ENCODE measurements around the gene HS3ST6. TPM values are rescaled to one million over a fixed set of nuclear protein-coding genes. Genes with fewer than 3 reads are reported as not detected.
A peak's percentile ranks its signal among the peaks of the same experiment; 100 is the strongest.
"Not testable (repeated sequence)": the region's sequence is repeated elsewhere in the genome, so short reads cannot be mapped to it uniquely, and the experiment has no call there.

HS3ST6 gene
- total RNA-seq, 2 donors from 2014 or later, result 0.31 to 11.8 TPM

DNA sequence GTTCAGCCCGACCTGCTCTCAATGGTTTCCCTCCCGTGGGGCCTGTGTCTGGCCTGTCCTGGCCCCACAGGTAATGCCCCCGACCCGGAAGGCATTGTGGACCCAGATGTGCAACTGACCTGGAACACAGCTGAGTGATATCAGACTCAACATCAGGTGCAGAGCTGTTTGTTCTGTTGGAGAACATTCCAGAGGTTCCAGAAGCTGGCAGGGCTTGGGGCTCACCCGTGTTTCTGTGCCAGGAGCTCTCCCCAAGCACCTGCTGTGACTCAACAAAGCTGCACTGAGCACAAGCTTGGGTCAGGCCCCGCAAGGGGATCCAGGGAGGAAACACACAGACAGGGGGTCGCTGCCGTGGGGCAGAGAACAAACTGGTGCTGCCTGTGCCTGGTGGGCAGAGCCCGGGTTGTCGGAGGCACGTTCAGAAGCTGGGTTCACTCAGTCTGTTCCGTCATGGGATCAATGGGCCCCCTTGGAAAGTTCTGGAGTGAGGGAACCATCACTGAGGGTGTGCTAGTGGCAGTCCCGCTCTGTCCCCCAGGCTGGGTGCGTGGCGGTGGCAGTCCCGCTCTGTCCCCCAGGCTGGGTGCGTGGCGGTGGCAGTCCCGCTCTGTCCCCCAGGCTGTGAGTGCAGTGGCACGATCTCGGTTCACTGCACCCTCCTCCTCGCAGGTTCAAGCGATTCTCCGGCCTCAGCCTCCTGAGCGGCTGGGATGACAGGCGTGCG is 22.1 kb downstream of the HS3ST6 start:
- DNase-seq, result no peak
- no peak for ATAC-seq

DNA sequence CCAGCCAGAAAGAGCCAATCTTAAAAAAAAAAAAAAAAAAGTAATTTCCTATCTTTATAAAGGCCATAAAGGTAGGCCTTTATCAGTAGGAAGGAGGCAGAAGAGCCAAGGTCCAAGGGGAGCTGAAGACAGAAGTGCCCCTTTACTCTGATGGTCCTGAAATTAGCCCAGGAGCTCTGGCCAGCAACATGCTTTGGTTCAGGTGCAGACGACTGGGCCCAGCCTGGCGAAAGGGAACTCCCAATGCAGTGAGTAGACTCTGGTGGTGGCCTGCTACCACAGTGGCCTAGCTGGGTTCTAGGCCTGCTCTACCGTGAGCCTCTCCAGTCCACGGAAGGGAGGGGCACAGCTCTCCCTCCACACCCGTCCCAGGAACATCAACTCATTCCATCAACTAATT is 23.1 kb downstream of the HS3ST6 start:
- ATAC-seq, result peak; percentile 74
- no peak for DNase-seq
- intact Hi-C loops (cut with DNase I, micrococcal nuclease), result no loop called here

More for the DNA sequence above, 22.1 kb downstream of the HS3ST6 start:
- intact Hi-C loops (cut with DNase I, micrococcal nuclease), result no loop called here

DNA sequence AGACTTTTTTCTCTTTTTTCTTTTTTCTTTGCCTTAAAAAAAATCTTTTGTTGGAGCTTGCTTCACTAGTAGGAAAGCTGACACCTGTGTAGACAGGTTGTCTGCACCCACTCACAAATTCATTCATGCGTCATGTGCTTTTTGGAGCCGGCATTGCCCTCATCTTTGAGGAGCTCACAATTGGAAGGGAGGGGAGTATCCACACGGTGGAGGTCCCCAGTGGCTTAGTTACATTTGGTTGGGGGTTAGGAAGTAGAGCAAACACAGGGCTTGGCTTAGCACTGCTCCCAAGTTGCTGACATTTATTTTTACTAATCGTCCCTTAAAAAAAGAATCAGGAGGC is 27.5 kb downstream of the HS3ST6 start:
- no peak for ATAC-seq
- no peak for DNase-seq
- intact Hi-C loops (cut with DNase I, micrococcal nuclease), result no loop called here

DNA sequence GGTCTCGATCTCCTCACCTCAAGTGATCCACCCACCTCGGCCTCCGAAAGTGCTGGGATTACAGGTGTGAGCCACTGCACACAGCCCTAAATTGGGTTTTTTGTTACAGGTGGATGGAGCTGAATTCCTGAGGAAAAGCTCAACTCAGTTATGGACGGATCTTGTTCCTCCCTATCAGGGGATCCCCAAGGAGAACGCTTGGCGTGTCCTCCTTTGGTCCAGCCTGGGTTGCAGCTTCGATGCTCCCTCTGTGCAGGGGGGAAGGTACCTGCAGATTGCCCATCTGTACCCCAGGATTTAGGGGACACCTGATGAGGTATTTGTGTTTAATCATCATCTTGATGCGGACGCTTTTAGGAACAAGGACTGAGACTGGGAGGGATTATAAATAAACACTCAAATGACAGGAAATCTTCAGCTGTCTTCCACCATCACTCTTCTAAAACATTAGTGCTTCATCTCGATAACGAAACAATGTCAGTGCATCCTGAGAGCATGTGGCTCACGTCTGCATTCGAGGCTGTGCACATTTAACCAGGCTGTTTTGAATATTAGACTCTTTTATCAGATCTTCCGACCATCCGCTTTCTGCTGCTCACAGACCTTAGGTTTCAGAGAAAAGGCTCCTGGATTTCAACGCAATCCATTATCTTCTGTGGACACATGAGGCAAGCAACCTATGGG is 28.0 kb downstream of the HS3ST6 start:
- ATAC-seq (no peak), DNase-seq (peak in 1 of 2 donors; percentile 10)
- intact Hi-C loops (cut with DNase I, micrococcal nuclease), result no loop called here

DNA sequence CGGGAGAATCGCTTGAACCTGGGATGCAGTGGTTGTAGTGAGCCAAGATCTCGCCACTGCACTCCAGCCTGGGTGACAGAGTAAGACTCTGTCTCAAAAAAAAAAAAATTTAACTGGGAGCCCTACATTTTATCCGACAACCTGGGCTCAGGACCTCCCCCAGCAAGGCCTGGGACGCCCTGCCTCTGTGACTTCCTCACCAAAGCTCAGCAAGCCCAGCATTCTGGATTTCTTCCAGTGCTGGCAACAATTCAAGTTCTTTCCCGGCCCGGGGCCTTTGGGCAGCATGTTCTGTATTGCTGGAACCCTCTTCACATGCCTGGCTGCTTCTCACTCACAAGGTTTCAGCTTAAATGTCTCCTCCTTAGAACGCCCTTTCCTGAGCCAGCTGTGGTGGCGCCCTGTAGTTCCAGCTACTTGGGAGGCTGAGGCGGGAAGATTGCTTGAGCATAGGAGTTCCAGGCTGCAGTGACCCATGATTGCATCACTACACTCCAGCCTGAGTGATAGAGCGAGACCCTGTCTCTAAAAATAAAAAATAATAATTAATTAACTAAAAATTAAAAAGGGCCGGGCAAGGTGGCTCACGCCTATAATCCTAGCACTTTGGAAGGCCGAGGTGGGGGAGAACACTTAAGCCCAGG is 30.4 kb downstream of the HS3ST6 start:
- DNase-seq (peak in 1 of 2 donors; percentile 8), ATAC-seq (no peak)
- intact Hi-C loops (cut with DNase I, micrococcal nuclease), result no loop called here

DNA sequence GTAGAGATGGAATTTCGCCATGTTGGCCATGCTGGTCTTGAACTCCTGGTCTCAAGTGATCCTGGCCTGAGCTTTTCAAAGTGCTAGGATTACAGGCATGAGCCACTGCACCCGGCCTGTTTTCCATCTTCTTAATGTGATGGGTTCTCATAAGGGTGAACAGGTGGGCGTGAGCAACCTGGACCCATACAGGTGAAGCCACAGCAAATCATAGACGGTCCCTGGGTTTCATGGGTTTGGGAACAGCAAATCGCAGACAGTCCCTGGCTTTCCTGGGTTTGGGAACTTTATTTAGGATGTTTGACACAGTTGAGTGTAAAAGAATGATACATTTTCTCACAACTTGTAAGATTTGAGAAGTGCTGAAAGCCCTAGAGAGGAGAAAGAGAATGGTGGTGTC is 33.3 kb downstream of the HS3ST6 start:
- intact Hi-C loops (cut with DNase I, micrococcal nuclease), result no loop called here
- ATAC-seq (no peak), DNase-seq (peak in 1 of 2 donors; percentile 10)

DNA sequence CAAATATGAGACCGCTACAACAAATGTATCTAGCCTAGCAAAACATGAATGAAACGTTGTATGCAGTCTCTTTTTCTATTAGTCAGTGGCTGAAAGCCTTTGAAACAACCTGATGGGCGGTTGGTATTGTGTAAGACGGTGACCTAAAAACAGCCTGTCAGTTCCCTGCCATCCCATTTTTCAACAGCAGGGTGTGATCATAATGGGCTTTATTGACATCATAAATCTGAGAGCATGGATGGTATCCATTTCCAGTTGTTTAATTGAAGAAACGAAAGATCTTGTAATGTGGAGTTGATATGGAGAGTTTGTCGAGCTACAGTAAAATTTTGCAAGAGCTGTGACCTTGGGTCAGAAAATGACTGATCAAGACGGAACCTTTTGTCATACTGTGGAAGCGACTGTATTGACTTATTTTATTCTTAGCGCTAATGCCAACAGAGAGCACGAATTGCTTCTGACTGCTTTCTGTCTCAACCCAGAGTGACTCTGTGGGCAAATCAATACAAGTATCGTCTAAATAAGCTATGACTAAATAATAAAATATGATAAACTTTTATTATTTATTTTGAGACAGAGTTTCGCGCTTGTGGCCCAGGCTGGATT is 34.0 kb downstream of the HS3ST6 start:
- peak; percentile 96 for ATAC-seq
- peak; percentile 41 to 48 for DNase-seq
- intact Hi-C loops (cut with DNase I, micrococcal nuclease), result no loop called here

DNA sequence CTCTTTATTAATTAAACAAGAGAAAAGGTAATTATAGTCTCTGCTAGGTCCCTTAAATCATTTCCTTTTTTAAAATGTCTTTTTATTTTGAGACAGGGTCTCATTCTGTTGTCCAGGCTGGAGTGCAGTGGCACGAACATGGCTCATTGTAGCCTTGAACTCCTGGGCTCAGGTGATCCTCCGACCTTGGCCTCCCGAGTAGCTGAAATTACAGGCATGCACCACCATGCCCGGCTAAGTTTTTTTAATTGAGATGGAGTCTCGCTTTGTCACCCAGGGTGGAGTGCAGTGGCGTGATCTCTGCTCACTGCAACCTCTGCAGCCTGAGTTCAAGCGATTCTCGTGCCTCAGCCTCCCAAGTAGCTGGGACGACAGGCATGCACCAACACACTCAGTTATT is 37.0 kb downstream of the HS3ST6 start:
- intact Hi-C loops (cut with DNase I, micrococcal nuclease); DNase-seq; ATAC-seq: not testable (repeated sequence)

DNA sequence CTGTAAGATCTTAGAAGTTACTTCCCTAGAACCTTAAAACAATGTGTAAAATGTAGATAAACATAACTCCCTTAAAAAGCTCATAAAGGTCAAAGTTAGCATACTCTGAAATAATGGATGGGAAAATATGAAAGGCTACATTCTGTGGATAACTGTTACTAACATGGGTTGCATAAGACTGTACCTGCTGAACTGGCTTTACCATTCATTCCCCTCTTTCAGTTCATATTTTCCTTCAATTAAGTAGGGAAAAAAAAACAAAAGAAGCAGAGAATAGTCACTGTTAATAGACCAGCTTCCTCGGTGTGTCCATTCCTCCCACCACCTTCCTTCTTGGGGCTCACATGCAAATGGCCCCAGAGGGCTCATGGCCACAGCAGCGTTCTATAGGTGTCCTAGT is 38.7 kb downstream of the HS3ST6 start:
- DNase-seq, result no peak
- no peak for ATAC-seq
- intact Hi-C loops (cut with DNase I, micrococcal nuclease), result no loop called here

DNA sequence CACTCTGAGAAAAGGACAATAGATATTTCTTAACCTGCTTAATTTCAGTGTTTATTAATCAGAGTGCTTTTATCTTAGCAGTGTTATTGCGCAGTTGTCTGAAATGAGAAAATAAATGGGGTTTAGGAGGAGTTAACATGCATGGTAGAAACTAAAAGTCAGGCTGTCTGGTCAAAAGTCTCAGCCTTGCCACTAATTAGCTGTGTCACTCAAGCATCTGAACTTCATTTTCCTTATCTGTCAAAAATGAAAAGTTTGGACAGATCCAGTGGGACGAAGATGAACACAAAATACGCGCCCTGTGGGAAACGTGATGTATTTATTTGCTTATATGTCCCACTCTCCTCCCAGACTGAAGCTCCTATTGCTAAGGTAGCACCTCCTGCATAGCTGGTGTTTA is 40.0 kb downstream of the HS3ST6 start:
- no peak for DNase-seq
- intact Hi-C loops (cut with DNase I, micrococcal nuclease), result no loop called here
- no peak for ATAC-seq

DNA sequence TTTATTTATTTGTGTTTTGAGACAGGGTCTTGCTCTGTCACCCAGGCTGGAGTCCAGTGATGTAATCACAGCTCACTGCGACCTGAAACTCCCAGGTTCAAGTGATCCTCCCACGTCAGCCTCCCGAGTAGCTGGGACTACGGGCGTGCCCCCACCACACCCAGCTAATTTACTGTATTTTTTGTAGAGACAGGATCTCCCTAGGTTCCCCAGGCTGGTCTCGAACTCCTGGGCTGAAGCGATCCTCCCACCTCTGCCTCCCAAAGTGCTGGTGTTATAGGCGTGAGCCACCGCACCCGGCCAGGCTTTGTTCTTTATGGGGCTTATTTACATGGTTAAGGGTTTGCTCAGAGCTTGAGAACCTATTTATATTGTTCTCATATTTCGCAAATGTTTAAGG is 40.4 kb downstream of the HS3ST6 start:
- intact Hi-C loops (cut with DNase I, micrococcal nuclease), result no loop called here
- peak in 1 of 2 donors; percentile 28 for DNase-seq
- ATAC-seq, result peak; percentile 54

DNA sequence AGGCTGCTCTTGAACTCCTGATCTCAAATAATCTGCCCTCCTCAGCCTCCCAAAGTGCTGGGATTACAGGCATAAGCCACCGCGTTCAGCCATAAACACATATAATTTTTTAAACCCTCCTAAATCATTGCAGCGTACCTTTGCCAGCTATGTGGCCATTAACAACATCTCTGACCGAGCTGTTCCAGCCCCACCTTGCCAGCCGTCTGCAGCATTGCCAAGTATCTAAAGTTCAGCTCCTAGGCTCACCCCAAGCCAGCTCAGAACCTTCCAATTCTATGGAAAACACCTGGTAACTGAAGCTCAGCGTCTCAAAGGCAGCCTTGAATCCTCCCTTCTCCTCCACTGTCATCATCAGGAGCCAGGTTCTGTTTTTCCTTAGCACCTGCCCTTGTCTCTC is 41.1 kb downstream of the HS3ST6 start:
- peak; percentile 47 to 51 for DNase-seq
- intact Hi-C loops (cut with DNase I, micrococcal nuclease), result no loop called here

DNA sequence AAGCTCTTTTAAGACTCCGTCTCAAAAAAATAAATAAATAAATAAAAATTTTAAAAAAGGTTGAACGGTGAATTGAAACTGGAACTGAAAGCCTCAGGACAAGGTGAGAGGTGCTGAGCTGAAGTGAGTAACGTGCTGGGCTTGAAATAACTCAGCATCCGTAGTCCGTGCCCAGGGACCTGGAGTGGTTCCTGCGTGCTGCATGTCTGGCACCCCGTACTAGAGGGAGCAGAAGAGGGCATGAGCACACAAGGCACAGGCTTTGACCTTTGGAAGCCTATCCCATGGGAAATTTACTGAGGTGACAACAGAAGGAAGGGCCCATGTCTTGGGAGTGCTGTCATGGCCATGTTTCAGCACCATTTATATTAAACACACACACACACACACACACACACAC is 41.7 kb downstream of the HS3ST6 start:
- intact Hi-C loops (cut with DNase I, micrococcal nuclease), result no loop called here
- ATAC-seq (peak; percentile 57), DNase-seq (no peak)

More for the DNA sequence above, 41.1 kb downstream of the HS3ST6 start:
- peak; percentile 86 for ATAC-seq

DNA sequence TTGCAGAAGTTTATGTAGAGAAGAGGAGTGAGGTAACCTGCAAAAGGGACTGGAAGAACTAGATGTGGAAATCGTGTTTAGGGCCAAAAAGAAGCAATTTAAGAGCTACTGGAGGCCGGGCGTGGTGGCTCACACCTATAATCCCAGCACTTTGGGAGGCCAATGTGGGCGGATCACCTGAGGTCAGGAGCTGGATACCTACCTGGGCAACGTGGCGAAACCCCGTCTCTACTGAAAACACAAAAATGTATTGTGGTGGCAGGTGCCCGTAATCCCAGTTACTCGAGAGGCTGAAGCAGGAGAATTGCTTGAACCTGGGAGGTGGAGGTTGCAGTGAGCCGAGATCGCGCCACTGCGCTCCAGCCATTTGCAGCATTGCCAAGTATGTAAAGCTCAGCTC is 42.1 kb downstream of the HS3ST6 start:
- intact Hi-C loops (cut with DNase I, micrococcal nuclease); DNase-seq: not testable (repeated sequence)

DNA sequence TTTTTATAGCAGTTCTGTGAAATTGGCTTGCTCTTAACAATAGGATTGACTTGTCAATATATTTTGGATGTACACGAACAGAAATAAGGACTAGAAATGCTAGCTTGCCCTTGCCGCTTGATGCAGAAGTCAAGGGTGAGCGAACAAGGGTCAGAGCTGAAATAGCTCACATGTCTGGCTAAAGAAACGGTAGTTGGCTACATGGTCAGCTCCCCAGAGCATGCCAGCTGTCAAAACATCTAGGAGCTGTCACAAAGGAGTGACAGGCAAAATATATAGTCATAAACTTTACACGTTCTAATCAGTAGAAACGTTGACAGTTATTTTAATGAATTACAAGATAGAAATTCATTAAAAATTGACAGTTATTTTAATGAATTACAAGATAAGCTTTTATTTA is 43.4 kb downstream of the HS3ST6 start:
- ATAC-seq (no peak), DNase-seq (no peak)
- intact Hi-C loops (cut with DNase I, micrococcal nuclease), result no loop called here

More for the DNA sequence above, 42.1 kb downstream of the HS3ST6 start:
- ATAC-seq, result not testable (repeated sequence)

DNA sequence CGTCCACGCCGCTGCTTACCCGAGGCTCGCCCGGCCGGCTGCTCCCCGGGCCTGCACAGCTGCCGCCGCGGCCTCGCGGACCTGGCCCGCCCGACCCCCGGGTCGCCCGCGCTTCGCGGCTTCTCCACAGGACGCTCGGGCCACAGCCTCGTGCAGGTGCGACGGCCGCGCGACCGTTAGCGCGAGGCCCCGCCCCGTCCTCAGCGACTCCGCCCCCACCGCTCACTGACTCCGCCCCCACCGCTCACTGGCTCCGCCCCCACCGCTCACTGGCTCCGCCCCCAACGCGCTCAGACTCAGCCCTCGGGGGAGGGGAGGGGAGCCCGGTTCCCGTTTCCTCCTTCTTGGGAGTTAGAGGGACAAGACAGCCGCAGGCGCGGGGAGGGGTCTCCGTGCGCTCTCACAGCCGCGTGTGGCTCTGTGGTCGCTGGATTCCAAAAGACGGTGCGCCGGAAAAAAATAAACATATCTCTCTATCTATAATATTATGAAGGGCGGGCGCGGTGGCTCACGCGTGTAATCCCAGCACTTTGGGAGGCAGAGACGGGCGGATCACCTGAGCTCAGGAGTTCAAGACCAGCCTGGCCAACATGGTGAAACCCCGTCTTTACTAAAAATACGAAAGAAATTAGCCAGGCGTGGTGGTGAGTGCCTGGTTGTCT is 46.1 kb downstream of the HS3ST6 start, which contains the start of gene MEIOB:
Gene MEIOB, minus strand, starts transcription at position 191 of the 662 bp plus-strand sequence. CDS start 3,989 bp downstream, outside the sequence.
- ATAC-seq (peak; percentile 73), DNase-seq (peak in 1 of 2 donors; percentile 58)
- intact Hi-C loops (cut with DNase I, micrococcal nuclease), result no loop called here

DNA sequence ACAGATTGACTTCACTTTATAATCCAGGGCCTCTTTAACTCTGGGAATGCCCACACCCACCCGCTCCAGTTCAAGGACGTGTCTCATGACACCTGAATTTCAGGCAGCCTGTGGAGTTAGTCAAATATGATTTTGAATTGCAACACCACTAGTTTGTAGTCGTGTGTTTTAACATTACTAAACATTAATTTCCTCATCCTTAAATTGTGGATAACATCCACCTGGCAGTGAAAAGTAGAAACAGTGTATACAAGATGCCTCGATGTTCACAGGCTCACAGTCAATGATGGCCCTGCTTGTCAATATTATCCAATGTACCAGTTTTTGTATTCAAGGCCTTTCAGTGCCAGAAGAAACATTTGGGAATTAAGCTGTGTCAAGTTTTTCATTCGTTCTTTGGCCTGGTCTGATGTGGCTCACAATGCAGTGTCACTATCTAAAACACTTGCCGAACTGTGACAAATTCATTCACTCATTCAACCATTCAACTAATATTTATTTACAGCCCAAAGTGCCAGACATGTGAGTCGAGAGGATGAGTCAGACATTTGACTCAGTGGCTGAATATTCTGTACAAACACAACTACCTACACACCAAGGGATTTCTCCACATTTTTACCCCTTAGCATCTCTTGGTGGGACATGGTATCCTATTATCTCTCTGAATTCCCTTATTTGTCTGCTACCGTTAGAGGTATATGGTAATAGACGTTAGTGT is 47.7 kb downstream of the HS3ST6 start:
- DNase-seq (no peak), ATAC-seq (peak; percentile 38)
- intact Hi-C loops (cut with DNase I, micrococcal nuclease), result no loop called here

DNA sequence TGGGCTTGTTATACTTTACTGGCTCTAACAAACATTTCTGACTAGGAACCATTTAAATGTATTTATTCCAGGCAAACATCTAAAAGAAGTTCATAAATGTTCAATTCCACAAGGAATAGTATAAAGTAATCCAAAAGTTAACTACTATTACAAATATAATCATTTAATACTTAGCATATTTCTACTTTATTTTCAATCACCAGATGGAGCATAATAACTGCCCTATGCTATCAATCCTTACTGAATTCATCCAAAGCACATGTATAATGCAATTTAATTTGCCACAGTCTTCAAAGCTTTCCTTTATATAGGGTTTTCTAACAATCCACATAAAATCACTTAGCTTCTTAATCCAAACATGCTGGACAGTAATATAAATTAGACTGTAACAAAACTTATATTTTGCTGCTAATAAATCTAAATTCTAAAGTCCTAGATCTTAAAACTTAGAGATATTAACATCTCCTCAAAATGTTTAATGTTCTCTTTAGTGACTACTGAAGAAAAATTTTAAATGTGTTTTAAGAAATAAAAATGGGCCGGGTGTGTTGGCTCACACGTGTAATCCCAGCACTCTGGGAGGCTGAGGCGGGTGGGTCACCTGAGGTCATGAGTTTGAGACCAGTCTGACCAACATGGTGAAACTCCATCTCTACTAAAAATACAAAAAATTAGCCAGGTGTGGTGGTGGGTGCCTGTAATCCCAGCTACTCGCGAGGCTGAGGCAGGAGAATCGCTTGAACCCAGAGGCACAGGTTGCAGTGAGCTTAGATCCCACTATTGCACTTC is 52.1 kb downstream of the HS3ST6 start:
- no peak for DNase-seq
- ATAC-seq, result no peak
- intact Hi-C loops (cut with DNase I, micrococcal nuclease), result no loop called here

Measured in left colon (tissue), 2 donors.